MM.1S (cell line): ENCODE measurements around the gene LYPLA2.

Source experiments
- DNase-seq: peaks from one replicate; pipeline ENCODE4 v3.0.0-alpha.2; 2015
- H2AFZ ChIP-seq: fragments of 300-600 bp; sonication (generic); 2 replicates; pipeline ENCODE4 v1.6.0; 2016; ENCODE audit warnings: antibody characterized with exemption, low read length
- H3F3A ChIP-seq: fragments of 300-600 bp; sonication (generic); 2 replicates; pipeline ENCODE4 v1.6.1; 2016; ENCODE audit warnings: mild to moderate bottlenecking, antibody characterized with exemption, low read length, moderate library complexity, mixed read lengths; ENCODE audit not compliant: insufficient read depth
- H3K27ac ChIP-seq: fragments of 300-600 bp; sonication (generic); 2 replicates; pipeline ENCODE4 v1.5.1; 2016; ENCODE audit warnings: mild to moderate bottlenecking, low read length
- H3K27me3 ChIP-seq: fragments of 300-600 bp; sonication (generic); replicated peaks from 2 replicates; pipeline ENCODE4 v1.6.0; 2016; ENCODE audit warnings: low read length; ENCODE audit not compliant: insufficient read depth
- H3K36me3 ChIP-seq: fragments of 300-600 bp; sonication (generic); replicated peaks from 2 replicates; pipeline ENCODE4 v1.6.1; 2016; ENCODE audit warnings: mild to moderate bottlenecking, low read length, mixed read lengths; ENCODE audit not compliant: insufficient read depth
- H3K4me1 ChIP-seq: fragments of 300-600 bp; sonication (generic); 2 replicates; pipeline ENCODE4 v1.6.1; 2016; ENCODE audit warnings: low read length, mixed read lengths
- H3K4me2 ChIP-seq: fragments of 300-600 bp; sonication (generic); 2 replicates; pipeline ENCODE4 v1.6.0; 2016; ENCODE audit warnings: low read depth, low read length
- H3K4me3 ChIP-seq: fragments of 300-600 bp; sonication (generic); 2 replicates; pipeline ENCODE4 v1.5.1; 2016; ENCODE audit warnings: low read length, mixed read lengths
- H3K79me2 ChIP-seq: fragments of 300-600 bp; sonication (generic); 2 replicates; pipeline ENCODE4 v1.6.1; 2016; ENCODE audit warnings: mixed run types, low read length, mixed read lengths
- H3K9ac ChIP-seq: fragments of 300-600 bp; sonication (generic); 2 replicates; pipeline ENCODE4 v1.6.1; 2016; ENCODE audit warnings: low read length, mixed read lengths
- H3K9me2 ChIP-seq: fragments of 300-600 bp; sonication (generic); replicated peaks from 2 replicates; pipeline ENCODE4 v1.6.1; 2016; ENCODE audit warnings: mild to moderate bottlenecking, low read length, mixed read lengths; ENCODE audit not compliant: insufficient read depth
- H3K9me3 ChIP-seq: fragments of 300-600 bp; sonication (generic); replicated peaks from 2 replicates; pipeline ENCODE4 v1.6.1; 2016; ENCODE audit warnings: mild to moderate bottlenecking, low read length, mixed read lengths; ENCODE audit not compliant: insufficient read depth
- H4K20me1 ChIP-seq: fragments of 300-600 bp; sonication (generic); 2 replicates; pipeline ENCODE4 v1.6.1; 2016; ENCODE audit warnings: mild to moderate bottlenecking, low read length, moderate library complexity, mixed read lengths; ENCODE audit not compliant: insufficient read depth
- CTCF ChIP-seq: fragments of 300-600 bp; sonication (generic); IDR thresholded peaks from 2 replicates; pipeline ENCODE4 v1.5.1; 2016; ENCODE audit warnings: antibody characterized with exemption, low read length, mixed read lengths
- EZH2 ChIP-seq: fragments of 300-600 bp; sonication (generic); optimal IDR thresholded peaks from 2 replicates; pipeline ENCODE3; 2017; ENCODE audit warnings: low read depth, mild to moderate bottlenecking, antibody characterized with exemption, low read length, mixed read lengths
- EZH2phosphoT487 ChIP-seq: fragments of 300-600 bp; sonication (generic); IDR thresholded peaks from 2 replicates; pipeline ENCODE4 v1.6.1; 2018; ENCODE audit warnings: antibody characterized with exemption, low read length

The LYPLA2 gene

GRCh38 chr1:23796466-23797271 is 5.7 kb downstream of the LYPLA2 start:
- peaks cover 19% of the 10 kb centered on the region for H3K79me2 ChIP-seq
- H2AFZ ChIP-seq: no peak overlapping the region
- DNase-seq: no peak
- no peaks in the 10 kb centered on the region for H4K20me1 ChIP-seq
- H3K36me3 ChIP-seq: no peaks in the 10 kb centered on the region
- TF ChIP-seq EZH2 (no peak), EZH2phosphoT487 (no peak), CTCF (no peak)
- H3K27me3 ChIP-seq: no peaks in the 10 kb centered on the region
- peaks cover 12% of the 10 kb centered on the region; the same call in 1 of the 2 replicates for H3K4me1 ChIP-seq
- no peak overlapping the region for H3K9ac ChIP-seq
- no peak overlapping the region for H3K27ac ChIP-seq
- no peaks in the 10 kb centered on the region; the same call in 1 of the 2 replicates for H3F3A ChIP-seq
- no peak overlapping the region for H3K4me2 ChIP-seq
- no peak overlapping the region for H3K4me3 ChIP-seq
- no peaks in the 10 kb centered on the region for H3K9me2 ChIP-seq
- H3K9me3 ChIP-seq: no peaks in the 10 kb centered on the region

GRCh38 chr1:23797478-23798448 is 6.8 kb downstream of the LYPLA2 start:
- H3K36me3 ChIP-seq: no peaks in the 10 kb centered on the region
- H4K20me1 ChIP-seq: no peaks in the 10 kb centered on the region
- peaks cover 12% of the 10 kb centered on the region; the same call in 1 of the 2 replicates for H3K4me1 ChIP-seq
- no peaks in the 10 kb centered on the region for H3K9me2 ChIP-seq
- H3K27ac ChIP-seq: no peak overlapping the region
- no peaks in the 10 kb centered on the region for H3K9me3 ChIP-seq
- no peak for DNase-seq
- peaks cover 9% of the 10 kb centered on the region; the same call in 1 of the 2 replicates for H3F3A ChIP-seq
- H3K27me3 ChIP-seq: no peaks in the 10 kb centered on the region
- H3K9ac ChIP-seq: no peak overlapping the region
- no peak overlapping the region for H3K4me3 ChIP-seq
- no peak overlapping the region for H2AFZ ChIP-seq
- no peak for TF ChIP-seq EZH2phosphoT487
- TF ChIP-seq EZH2: no peak
- TF ChIP-seq CTCF: no peak
- H3K4me2 ChIP-seq: no peak overlapping the region
- peaks cover 8% of the 10 kb centered on the region for H3K79me2 ChIP-seq

GRCh38 chr1:23798662-23799142 is 7.8 kb downstream of the LYPLA2 start:
- H3K9ac ChIP-seq: no peak overlapping the region
- H3K27ac ChIP-seq: no peak overlapping the region
- no peak overlapping the region for H3K4me3 ChIP-seq

More at GRCh38 chr1:23798662-23799142, 7.8 kb downstream of the LYPLA2 start:
- Histone ChIP-seq H3K4me1 (peaks cover 12% of the 10 kb centered on the region; the same call in 1 of the 2 replicates), H3K27me3 (no peaks in the 10 kb centered on the region), H3K36me3 (no peaks in the 10 kb centered on the region), H4K20me1 (no peaks in the 10 kb centered on the region), H3K4me2 (no peak overlapping the region), H3F3A (peaks cover 9% of the 10 kb centered on the region; the same call in 1 of the 2 replicates), H3K79me2 (no peaks in the 10 kb centered on the region), H3K9me2 (no peaks in the 10 kb centered on the region), H2AFZ (no peak overlapping the region), H3K9me3 (no peaks in the 10 kb centered on the region)
- no peak for TF ChIP-seq EZH2
- TF ChIP-seq CTCF: no peak
- TF ChIP-seq EZH2phosphoT487: no peak
- no peak for DNase-seq
